SU-DHL-6 (cell line): ENCODE measurements around the gene WWTR1.

ENCODE experiments used
- CTCF ChIP-seq: fragments of 200-600 bp; sonication (generic); IDR thresholded peaks from one replicate; pipeline ENCODE4 v1.5.1; 2017; ENCODE audit warnings: antibody characterized with exemption, mild to moderate bottlenecking, low read length, moderate library complexity; ENCODE audit not compliant: insufficient read depth, poor library complexity, severe bottlenecking
- EZH2phosphoT487 ChIP-seq: fragments of 200-600 bp; sonication (generic), shearing (Covaris generic); conservative IDR thresholded peaks from 2 replicates; pipeline ENCODE4 v1.6.1; 2018; ENCODE audit warnings: mild to moderate bottlenecking, antibody characterized with exemption, low read length, moderate library complexity, mixed read lengths

GRCh38 chr3:149470381-149470780 is 187.4 kb downstream of the WWTR1 start:
- TF ChIP-seq CTCF (no peak), EZH2phosphoT487 (no peak)
